Neural cell (in vitro differentiated cells): ENCODE measurements around the gene WNT3A. TPM values are rescaled to one million over a fixed set of nuclear protein-coding genes. Genes with fewer than 3 reads are reported as not detected.

Source experiments
- H2AFZ ChIP-seq: fragments of 200-600, 300-800 bp; sonication (generic), shearing (Covaris generic); 2 replicates; pipeline ENCODE4 v1.6.0; 2014; ENCODE audit warnings: low read depth, mild to moderate bottlenecking, antibody characterized with exemption, low read length, moderate library complexity
- H3F3A ChIP-seq: fragments of 200-600 bp; shearing (Covaris generic); 2 replicates; pipeline ENCODE4 v1.6.1; 2016; ENCODE audit warnings: mild to moderate bottlenecking, moderate library complexity, mixed read lengths, antibody characterized with exemption, low read length; ENCODE audit not compliant: insufficient read depth, poor library complexity, severe bottlenecking
- H3K27ac ChIP-seq: fragments of 200-600, 300-800 bp; sonication (generic), shearing (Covaris generic); 2 replicates; pipeline ENCODE4 v1.5.1; 2014; ENCODE audit warnings: mild to moderate bottlenecking, low read length, moderate library complexity
- H3K27me3 ChIP-seq: fragments of 300-800, 200-600 bp; sonication (generic), shearing (Covaris generic); 2 replicates; pipeline ENCODE4 v1.6.0; 2014; ENCODE audit warnings: mild to moderate bottlenecking, low read depth, low read length, moderate library complexity; ENCODE audit not compliant: insufficient read depth
- H3K36me3 ChIP-seq: fragments of 300-800, 200-600 bp; sonication (generic), shearing (Covaris generic); 2 replicates; pipeline ENCODE4 v1.5.1; 2014; ENCODE audit warnings: mild to moderate bottlenecking, antibody characterized with exemption, low read length, moderate library complexity; ENCODE audit not compliant: insufficient read depth
- H3K4me2 ChIP-seq: fragments of 300-800, 200-600 bp; sonication (generic), shearing (Covaris generic); 2 replicates; pipeline ENCODE4 v1.6.0; 2014; ENCODE audit warnings: mild to moderate bottlenecking, low read length
- H3K4me3 ChIP-seq: fragments of 300-800, 200-600 bp; sonication (generic), shearing (Covaris generic); 2 replicates; pipeline ENCODE4 v1.5.1; 2014; ENCODE audit warnings: mild to moderate bottlenecking, low read length, moderate library complexity
- H3K79me2 ChIP-seq: fragments of 200-600 bp; shearing (Covaris generic); replicated peaks from 2 replicates; pipeline ENCODE4 v1.6.0; 2014; ENCODE audit warnings: mild to moderate bottlenecking, low read length, moderate library complexity; ENCODE audit not compliant: insufficient read depth
- H3K9ac ChIP-seq: fragments of 300-800, 200-600 bp; sonication (generic), shearing (Covaris generic); 2 replicates; pipeline ENCODE4 v1.6.1; 2016; ENCODE audit warnings: mild to moderate bottlenecking, low read length, mixed read lengths
- H3K9me2 ChIP-seq: fragments of 200-600 bp; shearing (Covaris generic); 2 replicates; pipeline ENCODE4 v1.6.1; 2016; ENCODE audit warnings: mild to moderate bottlenecking, low read length, mixed read lengths; ENCODE audit not compliant: insufficient read depth
- H3K9me3 ChIP-seq: fragments of 200-600, 300-800 bp; sonication (generic), shearing (Covaris generic); 2 replicates; pipeline ENCODE4 v1.6.1; 2016; ENCODE audit warnings: mild to moderate bottlenecking, mixed run types, low read length, moderate library complexity, mixed read lengths
- H4K20me1 ChIP-seq: fragments of 200-600 bp; shearing (Covaris generic); 2 replicates; pipeline ENCODE4 v1.6.1; 2016; ENCODE audit warnings: mild to moderate bottlenecking, mixed run types; ENCODE audit not compliant: insufficient read depth
- EP300 ChIP-seq: fragments of 450-650 bp; conservative IDR thresholded peaks from 2 replicates; pipeline ENCODE4 v1.6.1; 2014; ENCODE audit warnings: antibody characterized with exemption, mild to moderate bottlenecking, moderate library complexity; ENCODE audit not compliant: poor library complexity, severe bottlenecking
- EZH2 ChIP-seq: fragments of 200-600, 300-800 bp; shearing (Covaris generic), sonication (generic); IDR thresholded peaks from 2 replicates; pipeline ENCODE4 v1.6.1; 2014; ENCODE audit warnings: antibody characterized with exemption, low read length, borderline replicate concordance, mild to moderate bottlenecking; ENCODE audit not compliant: insufficient read depth, poor library complexity, severe bottlenecking
- MXI1 ChIP-seq: fragments of 450-650 bp; conservative IDR thresholded peaks from 2 replicates; pipeline ENCODE4 v1.6.1; 2014; ENCODE audit warnings: antibody characterized with exemption, mild to moderate bottlenecking; ENCODE audit not compliant: poor library complexity, severe bottlenecking
- POLR2AphosphoS5 ChIP-seq: IDR thresholded peaks from 2 replicates; pipeline ENCODE4 v1.6.1; 2012
- RAD21 ChIP-seq: fragments of 450-650 bp; conservative IDR thresholded peaks from 2 replicates; pipeline ENCODE4 v1.6.1; 2014; ENCODE audit warnings: antibody characterized with exemption, mild to moderate bottlenecking, moderate library complexity
- REST ChIP-seq: IDR thresholded peaks from 2 replicates; pipeline ENCODE4 v1.6.1; 2012; ENCODE audit warnings: borderline replicate concordance
- SMC3 ChIP-seq: fragments of 450-650 bp; conservative IDR thresholded peaks from 2 replicates; pipeline ENCODE4 v1.6.1; 2014; ENCODE audit warnings: antibody characterized with exemption, mild to moderate bottlenecking, moderate library complexity; ENCODE audit not compliant: poor library complexity
- TAF1 ChIP-seq: IDR thresholded peaks from 2 replicates; pipeline ENCODE4 v1.6.1; 2012; ENCODE audit warnings: low read depth
- polyA plus RNA-seq: library from polyadenylated mRNA; depleted of rRNA; stranded (reverse); fragments of >200 nt; gene quantifications from 2 replicates; pipeline ENCODE4 v1.2.3, GENCODE V29; 2014
- TF ChIP-seq, protein P1 (sequence below): fragments of 450-650 bp; IDR thresholded peaks from 2 replicates; pipeline ENCODE4 v1.5.1; 2014; ENCODE audit warnings: antibody characterized with exemption, mild to moderate bottlenecking, moderate library complexity; ENCODE audit not compliant: poor library complexity, severe bottlenecking

The WNT3A gene
- polyA plus RNA-seq, 1 donor from 2014 or later = 0.14 TPM

DNA sequence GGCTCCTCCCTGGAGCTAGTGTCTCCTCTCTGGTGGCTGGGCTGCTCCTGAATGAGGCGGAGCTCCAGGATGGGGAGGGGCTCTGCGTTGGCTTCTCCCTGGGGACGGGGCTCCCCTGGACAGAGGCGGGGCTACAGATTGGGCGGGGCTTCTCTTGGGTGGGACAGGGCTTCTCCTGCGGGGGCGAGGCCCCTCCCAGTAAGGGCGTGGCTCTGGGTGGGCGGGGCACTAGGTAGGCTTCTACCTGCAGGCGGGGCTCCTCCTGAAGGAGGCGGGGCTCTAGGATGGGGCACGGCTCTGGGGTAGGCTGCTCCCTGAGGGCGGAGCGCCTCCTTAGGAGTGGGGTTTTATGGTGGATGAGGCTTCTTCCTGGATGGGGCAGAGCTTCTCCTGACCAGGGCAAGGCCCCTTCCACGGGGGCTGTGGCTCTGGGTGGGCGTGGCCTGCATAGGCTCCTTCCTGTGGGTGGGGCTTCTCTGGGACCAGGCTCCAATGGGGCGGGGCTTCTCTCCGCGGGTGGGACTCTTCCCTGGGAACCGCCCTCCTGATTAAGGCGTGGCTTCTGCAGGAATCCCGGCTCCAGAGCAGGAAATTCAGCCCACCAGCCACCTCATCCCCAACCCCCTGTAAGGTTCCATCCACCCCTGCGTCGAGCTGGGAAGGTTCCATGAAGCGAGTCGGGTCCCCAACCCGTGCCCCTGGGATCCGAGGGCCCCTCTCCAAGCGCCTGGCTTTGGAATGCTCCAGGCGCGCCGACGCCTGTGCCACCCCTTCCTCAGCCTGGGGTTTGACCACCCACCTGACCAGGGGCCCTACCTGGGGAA lies 53.0 kb downstream of the WNT3A start:
- no peaks in the 10 kb centered on the region for H4K20me1 ChIP-seq
- no peaks in the 10 kb centered on the region for H3K36me3 ChIP-seq
- H3F3A ChIP-seq = no peaks in the 10 kb centered on the region
- no peaks in the 10 kb centered on the region for H3K79me2 ChIP-seq
- H3K9me3 ChIP-seq = peaks cover 9% of the 10 kb centered on the region
- H3K27ac ChIP-seq = no peak overlapping the region
- H3K4me2 ChIP-seq = no peak overlapping the region
- peak overlapping the region; percentile 44 for H3K4me3 ChIP-seq
- TF ChIP-seq MXI1 = no peak
- TF ChIP-seq EP300 = no peak
- no peak for TF ChIP-seq TAF1
- no peak for TF ChIP-seq EZH2
- TF ChIP-seq POLR2AphosphoS5 = no peak
- TF ChIP-seq RAD21 = no peak
- TF ChIP-seq SMC3 = no peak
- TF ChIP-seq REST = no peak
- TF ChIP-seq, protein P1, sequence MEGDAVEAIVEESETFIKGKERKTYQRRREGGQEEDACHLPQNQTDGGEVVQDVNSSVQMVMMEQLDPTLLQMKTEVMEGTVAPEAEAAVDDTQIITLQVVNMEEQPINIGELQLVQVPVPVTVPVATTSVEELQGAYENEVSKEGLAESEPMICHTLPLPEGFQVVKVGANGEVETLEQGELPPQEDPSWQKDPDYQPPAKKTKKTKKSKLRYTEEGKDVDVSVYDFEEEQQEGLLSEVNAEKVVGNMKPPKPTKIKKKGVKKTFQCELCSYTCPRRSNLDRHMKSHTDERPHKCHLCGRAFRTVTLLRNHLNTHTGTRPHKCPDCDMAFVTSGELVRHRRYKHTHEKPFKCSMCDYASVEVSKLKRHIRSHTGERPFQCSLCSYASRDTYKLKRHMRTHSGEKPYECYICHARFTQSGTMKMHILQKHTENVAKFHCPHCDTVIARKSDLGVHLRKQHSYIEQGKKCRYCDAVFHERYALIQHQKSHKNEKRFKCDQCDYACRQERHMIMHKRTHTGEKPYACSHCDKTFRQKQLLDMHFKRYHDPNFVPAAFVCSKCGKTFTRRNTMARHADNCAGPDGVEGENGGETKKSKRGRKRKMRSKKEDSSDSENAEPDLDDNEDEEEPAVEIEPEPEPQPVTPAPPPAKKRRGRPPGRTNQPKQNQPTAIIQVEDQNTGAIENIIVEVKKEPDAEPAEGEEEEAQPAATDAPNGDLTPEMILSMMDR = no peak
- H3K9me2 ChIP-seq = no peaks in the 10 kb centered on the region
- H2AFZ ChIP-seq = no peak overlapping the region
- H3K9ac ChIP-seq = no peak overlapping the region
- peaks cover 66% of the 10 kb centered on the region for H3K27me3 ChIP-seq

DNA sequence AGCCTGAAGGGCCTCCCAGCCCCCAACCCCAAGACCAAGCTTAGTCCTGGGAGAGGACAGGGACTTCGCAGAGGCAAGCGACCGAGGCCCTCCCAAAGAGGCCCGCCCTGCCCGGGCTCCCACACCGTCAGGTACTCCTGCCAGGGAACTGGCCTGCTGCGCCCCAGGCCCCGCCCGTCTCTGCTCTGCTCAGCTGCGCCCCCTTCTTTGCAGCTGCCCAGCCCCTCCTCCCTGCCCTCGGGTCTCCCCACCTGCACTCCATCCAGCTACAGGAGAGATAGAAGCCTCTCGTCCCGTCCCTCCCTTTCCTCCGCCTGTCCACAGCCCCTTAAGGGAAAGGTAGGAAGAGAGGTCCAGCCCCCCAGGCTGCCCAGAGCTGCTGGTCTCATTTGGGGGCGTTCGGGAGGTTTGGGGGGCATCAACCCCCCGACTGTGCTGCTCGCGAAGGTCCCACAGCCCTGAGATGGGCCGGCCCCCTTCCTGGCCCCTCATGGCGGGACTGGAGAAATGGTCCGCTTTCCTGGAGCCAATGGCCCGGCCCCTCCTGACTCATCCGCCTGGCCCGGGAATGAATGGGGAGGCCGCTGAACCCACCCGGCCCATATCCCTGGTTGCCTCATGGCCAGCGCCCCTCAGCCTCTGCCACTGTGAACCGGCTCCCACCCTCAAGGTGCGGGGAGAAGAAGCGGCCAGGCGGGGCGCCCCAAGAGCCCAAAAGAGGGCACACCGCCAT lies 53.8 kb downstream of the WNT3A start:
- H3K4me3 ChIP-seq = no peak overlapping the region
- peaks cover 9% of the 10 kb centered on the region for H3K9me3 ChIP-seq
- H4K20me1 ChIP-seq = no peaks in the 10 kb centered on the region
- H3K79me2 ChIP-seq = no peaks in the 10 kb centered on the region
- H3K9ac ChIP-seq = no peak overlapping the region
- H3K9me2 ChIP-seq = no peaks in the 10 kb centered on the region
- no peak overlapping the region for H3K27ac ChIP-seq
- no peak overlapping the region for H3K4me2 ChIP-seq
- TF ChIP-seq TAF1 (no peak), RAD21 (no peak), REST (no peak), EZH2 (no peak), MXI1 (no peak)
- TF ChIP-seq, protein P1 = no peak
- no peaks in the 10 kb centered on the region for H3F3A ChIP-seq
- H3K27me3 ChIP-seq = peaks cover 63% of the 10 kb centered on the region
- H2AFZ ChIP-seq = no peak overlapping the region
- no peaks in the 10 kb centered on the region for H3K36me3 ChIP-seq
